Astrocyte (in vitro differentiated cells and primary cell): ENCODE results near the gene LMO7. TPM values are rescaled to one million over a fixed set of nuclear protein-coding genes. Genes with fewer than 3 reads are reported as not detected.

Source experiments
- DNase-seq: peaks from one replicate; pipeline ENCODE4 v3.0.0-alpha.2; 2010; ENCODE audit warnings: low read depth
- FAIRE-seq: peaks from 2 replicates; lab custom pipeline; 2011; peaks lifted over from hg19 to GRCh38; lab: Jason Lieb, UNC
- H2AFZ ChIP-seq: 2 replicates; pipeline ENCODE4 v1.6.0; 2012; ENCODE audit warnings: low read depth, low read length, inconsistent platforms
- H3K27ac ChIP-seq: 2 replicates; pipeline ENCODE4 v1.5.1; 2011; ENCODE audit warnings: low read depth, low read length, inconsistent platforms
- H3K27me3 ChIP-seq: 2 replicates; pipeline ENCODE4 v1.6.0; 2011; ENCODE audit warnings: low read length, inconsistent platforms; ENCODE audit not compliant: insufficient read depth
- H3K36me3 ChIP-seq: 2 replicates; pipeline ENCODE4 v1.5.1; 2011; ENCODE audit warnings: low read length, inconsistent platforms; ENCODE audit not compliant: insufficient read depth
- H3K4me1 ChIP-seq: 2 replicates; pipeline ENCODE4 v1.5.1; 2011; ENCODE audit warnings: low read length, inconsistent platforms; ENCODE audit not compliant: insufficient read depth
- H3K4me2 ChIP-seq: 2 replicates; pipeline ENCODE4 v1.6.0; 2012; ENCODE audit warnings: low read length, inconsistent platforms
- H3K4me3 ChIP-seq: 2 replicates; pipeline ENCODE4 v1.5.1; 2011; ENCODE audit warnings: low read depth, mild to moderate bottlenecking, low read length, inconsistent platforms; ENCODE audit not compliant: insufficient read depth
- H3K79me2 ChIP-seq: 2 replicates; pipeline ENCODE4 v1.6.0; 2012; ENCODE audit warnings: mild to moderate bottlenecking, low read length, inconsistent platforms; ENCODE audit not compliant: insufficient read depth
- H3K9ac ChIP-seq: 2 replicates; pipeline ENCODE4 v1.6.0; 2012; ENCODE audit warnings: mild to moderate bottlenecking, low read length, inconsistent platforms
- H3K9me3 ChIP-seq: 2 replicates; pipeline ENCODE4 v1.5.1; 2012; ENCODE audit warnings: low read depth, mild to moderate bottlenecking, low read length, inconsistent platforms; ENCODE audit not compliant: insufficient read depth
- H4K20me1 ChIP-seq: 2 replicates; pipeline ENCODE4 v1.6.0; 2012; ENCODE audit warnings: low read length, inconsistent platforms; ENCODE audit not compliant: insufficient read depth
- H3K27ac Mint-ChIP-seq: one replicate; pipeline ENCODE4 v1.8.0; 2021; ENCODE audit warnings: mild to moderate bottlenecking, mixed read lengths; ENCODE audit not compliant: unreplicated experiment
- H3K27me3 Mint-ChIP-seq: one replicate; pipeline ENCODE4 v1.8.0; 2021; ENCODE audit warnings: low read depth, mixed read lengths; ENCODE audit not compliant: unreplicated experiment
- H3K36me3 Mint-ChIP-seq: one replicate; pipeline ENCODE4 v1.8.0; 2021; ENCODE audit warnings: low read depth, mixed read lengths; ENCODE audit not compliant: unreplicated experiment
- H3K4me1 Mint-ChIP-seq: one replicate; pipeline ENCODE4 v1.8.0; 2021; ENCODE audit warnings: low read depth, mixed read lengths; ENCODE audit not compliant: unreplicated experiment
- H3K4me3 Mint-ChIP-seq: one replicate; pipeline ENCODE4 v1.8.0; 2021; ENCODE audit warnings: mild to moderate bottlenecking, moderate library complexity, mixed read lengths; ENCODE audit not compliant: unreplicated experiment
- H3K9me3 Mint-ChIP-seq: one replicate; pipeline ENCODE4 v1.8.0; 2021; ENCODE audit warnings: mild to moderate bottlenecking, mixed read lengths; ENCODE audit not compliant: unreplicated experiment
- EZH2 ChIP-seq: IDR thresholded peaks from 2 replicates; pipeline ENCODE4 v1.6.1; 2012; ENCODE audit warnings: mild to moderate bottlenecking, low read length, inconsistent platforms; ENCODE audit not compliant: insufficient read depth
- total RNA-seq: library from RNA; stranded (reverse); gene quantifications from 2 replicates; pipeline ENCODE4 v1.2.1, GENCODE V29; 2021
- TF ChIP-seq, protein P1 (sequence below): IDR thresholded peaks from 2 replicates; pipeline ENCODE4 v1.5.1; 2011; ENCODE audit warnings: low read depth, mild to moderate bottlenecking, inconsistent platforms, low read length, moderate library complexity; ENCODE audit not compliant: insufficient read depth

LMO7 gene
- total RNA-seq, 1 donor from 2014 or later, result 52.2 TPM

DNA sequence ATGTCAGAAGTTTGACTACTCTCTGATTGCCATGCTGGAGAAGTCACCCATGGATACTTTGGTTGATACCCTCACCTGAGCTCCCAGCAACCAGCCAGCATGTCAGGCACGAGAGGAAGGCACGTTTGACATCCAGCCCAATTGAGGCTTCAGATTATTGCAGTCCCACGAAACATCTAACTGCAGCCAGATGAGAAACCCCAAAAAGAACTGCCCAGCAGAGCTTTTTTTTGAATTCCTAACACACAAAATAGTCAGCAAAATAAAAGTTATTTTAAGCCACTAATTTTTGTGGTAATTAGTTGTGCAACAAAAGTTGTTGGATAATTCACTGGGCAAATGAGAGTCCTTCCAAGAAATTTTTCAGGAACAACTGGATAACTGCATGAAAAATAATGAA is 259.0 kb downstream of the LMO7 start:
- Histone ChIP-seq H3K36me3 (no peaks in the 10 kb centered on the region), H3K27ac (no peak overlapping the region), H4K20me1 (no peaks in the 10 kb centered on the region), H3K4me1 (no peaks in the 10 kb centered on the region), H3K9ac (no peak overlapping the region), H3K4me2 (no peak overlapping the region), H3K9me3 (no peaks in the 10 kb centered on the region), H3K4me3 (no peak overlapping the region), H3K27me3 (no peaks in the 10 kb centered on the region), H2AFZ (no peak overlapping the region), H3K79me2 (no peaks in the 10 kb centered on the region)
- Mint-ChIP-seq H3K27me3 (no peaks in the 10 kb centered on the region), H3K4me1 (no peaks in the 10 kb centered on the region), H3K9me3 (no peaks in the 10 kb centered on the region), H3K36me3 (no peaks in the 10 kb centered on the region), H3K4me3 (no peak overlapping the region), H3K27ac (no peak overlapping the region)
- FAIRE-seq (no peak), DNase-seq (no peak)
- no peak for TF ChIP-seq EZH2
- TF ChIP-seq, protein P1, sequence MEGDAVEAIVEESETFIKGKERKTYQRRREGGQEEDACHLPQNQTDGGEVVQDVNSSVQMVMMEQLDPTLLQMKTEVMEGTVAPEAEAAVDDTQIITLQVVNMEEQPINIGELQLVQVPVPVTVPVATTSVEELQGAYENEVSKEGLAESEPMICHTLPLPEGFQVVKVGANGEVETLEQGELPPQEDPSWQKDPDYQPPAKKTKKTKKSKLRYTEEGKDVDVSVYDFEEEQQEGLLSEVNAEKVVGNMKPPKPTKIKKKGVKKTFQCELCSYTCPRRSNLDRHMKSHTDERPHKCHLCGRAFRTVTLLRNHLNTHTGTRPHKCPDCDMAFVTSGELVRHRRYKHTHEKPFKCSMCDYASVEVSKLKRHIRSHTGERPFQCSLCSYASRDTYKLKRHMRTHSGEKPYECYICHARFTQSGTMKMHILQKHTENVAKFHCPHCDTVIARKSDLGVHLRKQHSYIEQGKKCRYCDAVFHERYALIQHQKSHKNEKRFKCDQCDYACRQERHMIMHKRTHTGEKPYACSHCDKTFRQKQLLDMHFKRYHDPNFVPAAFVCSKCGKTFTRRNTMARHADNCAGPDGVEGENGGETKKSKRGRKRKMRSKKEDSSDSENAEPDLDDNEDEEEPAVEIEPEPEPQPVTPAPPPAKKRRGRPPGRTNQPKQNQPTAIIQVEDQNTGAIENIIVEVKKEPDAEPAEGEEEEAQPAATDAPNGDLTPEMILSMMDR, result no peak

DNA sequence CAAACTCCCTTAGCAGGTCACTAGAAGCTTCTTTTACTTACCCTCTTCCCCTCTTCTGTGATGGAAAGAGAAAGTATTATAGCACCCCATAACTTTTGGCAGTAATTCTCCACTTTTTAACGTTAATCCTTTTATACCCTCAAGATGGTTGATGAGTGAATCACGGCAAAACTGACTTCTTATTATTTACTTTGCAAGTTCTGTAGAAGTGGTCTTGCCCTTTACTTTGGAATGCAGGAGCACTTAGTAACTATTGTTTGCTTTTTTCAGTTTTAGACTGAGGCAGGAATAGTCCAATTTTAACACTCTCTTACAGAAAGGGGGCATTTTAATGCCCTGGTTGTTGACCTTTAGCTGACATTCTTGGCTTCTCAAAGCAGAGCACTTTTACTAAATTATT is 260.1 kb downstream of the LMO7 start:
- H3K27ac Mint-ChIP-seq, result no peak overlapping the region
- DNase-seq, result peak; percentile 34
- H3K4me1 ChIP-seq, result no peaks in the 10 kb centered on the region
- H3K27ac ChIP-seq, result no peak overlapping the region
- H3K27me3 ChIP-seq, result no peaks in the 10 kb centered on the region
- no peaks in the 10 kb centered on the region for H4K20me1 ChIP-seq
- no peak overlapping the region for H3K4me3 ChIP-seq
- H3K9me3 ChIP-seq, result no peaks in the 10 kb centered on the region
- H3K4me1 Mint-ChIP-seq, result no peaks in the 10 kb centered on the region
- peaks cover 5% of the 10 kb centered on the region for H3K9me3 Mint-ChIP-seq
- H3K27me3 Mint-ChIP-seq, result no peaks in the 10 kb centered on the region
- no peaks in the 10 kb centered on the region for H3K36me3 Mint-ChIP-seq
- H3K4me3 Mint-ChIP-seq, result no peak overlapping the region
- no peak for FAIRE-seq
- H3K79me2 ChIP-seq, result no peaks in the 10 kb centered on the region
- peak overlapping the region; percentile 10 for H3K4me2 ChIP-seq
- no peaks in the 10 kb centered on the region for H3K36me3 ChIP-seq
- no peak overlapping the region for H3K9ac ChIP-seq
- H2AFZ ChIP-seq, result no peak overlapping the region
- TF ChIP-seq, protein P1, result no peak
- no peak for TF ChIP-seq EZH2

DNA sequence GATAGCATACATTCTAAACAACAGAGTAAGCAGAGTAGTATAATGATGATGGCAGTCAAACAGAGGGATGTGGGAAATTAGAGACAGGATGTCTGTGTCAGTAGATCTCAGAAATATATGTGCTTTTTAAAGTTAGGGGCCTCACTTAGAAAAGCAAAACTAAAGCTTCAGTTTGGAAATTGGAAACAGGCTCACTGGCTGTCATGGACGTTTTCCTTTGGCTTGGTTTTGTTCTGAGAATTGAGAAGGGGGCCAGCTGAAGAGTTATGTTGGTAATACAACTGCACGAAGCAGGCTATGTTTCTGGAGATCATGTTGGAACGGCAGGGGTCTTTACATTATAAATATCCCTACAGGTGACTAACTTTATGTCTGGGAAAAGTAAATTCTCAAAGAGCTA is 261.3 kb downstream of the LMO7 start:
- Histone ChIP-seq H3K4me2 (no peak overlapping the region), H3K36me3 (no peaks in the 10 kb centered on the region), H4K20me1 (no peaks in the 10 kb centered on the region), H3K4me3 (no peak overlapping the region), H2AFZ (no peak overlapping the region), H3K79me2 (no peaks in the 10 kb centered on the region), H3K9ac (no peak overlapping the region), H3K27ac (no peak overlapping the region), H3K4me1 (no peaks in the 10 kb centered on the region), H3K27me3 (no peaks in the 10 kb centered on the region), H3K9me3 (no peaks in the 10 kb centered on the region)
- H3K36me3 Mint-ChIP-seq, result no peaks in the 10 kb centered on the region
- H3K9me3 Mint-ChIP-seq, result peaks cover 6% of the 10 kb centered on the region
- DNase-seq, result no peak
- H3K4me3 Mint-ChIP-seq, result no peak overlapping the region
- no peak for FAIRE-seq
- H3K27ac Mint-ChIP-seq, result no peak overlapping the region
- no peaks in the 10 kb centered on the region for H3K4me1 Mint-ChIP-seq
- H3K27me3 Mint-ChIP-seq, result no peaks in the 10 kb centered on the region
- TF ChIP-seq EZH2, result no peak
- TF ChIP-seq, protein P1, result no peak
